ENCODE results near the gene ADGRG2.

GRCh38 chrX:19007011-19007410, 115.3 kb downstream of the ADGRG2 start:
- no peak for TF ChIP-seq CTCF (IDR thresholded peaks at IDR 0.05)
- no peak for TF ChIP-seq POLR2A (IDR thresholded peaks at IDR 0.05)

Data from adrenal gland (tissue), 5 donors.